ENCODE data around the gene SRP68. TPM values are rescaled to one million over a fixed set of nuclear protein-coding genes. Genes with fewer than 3 reads are reported as not detected.

Gene SRP68
- total RNA-seq, 4 donors from 2014 or later = 25.1 to 117 (median 65.0) TPM

DNA sequence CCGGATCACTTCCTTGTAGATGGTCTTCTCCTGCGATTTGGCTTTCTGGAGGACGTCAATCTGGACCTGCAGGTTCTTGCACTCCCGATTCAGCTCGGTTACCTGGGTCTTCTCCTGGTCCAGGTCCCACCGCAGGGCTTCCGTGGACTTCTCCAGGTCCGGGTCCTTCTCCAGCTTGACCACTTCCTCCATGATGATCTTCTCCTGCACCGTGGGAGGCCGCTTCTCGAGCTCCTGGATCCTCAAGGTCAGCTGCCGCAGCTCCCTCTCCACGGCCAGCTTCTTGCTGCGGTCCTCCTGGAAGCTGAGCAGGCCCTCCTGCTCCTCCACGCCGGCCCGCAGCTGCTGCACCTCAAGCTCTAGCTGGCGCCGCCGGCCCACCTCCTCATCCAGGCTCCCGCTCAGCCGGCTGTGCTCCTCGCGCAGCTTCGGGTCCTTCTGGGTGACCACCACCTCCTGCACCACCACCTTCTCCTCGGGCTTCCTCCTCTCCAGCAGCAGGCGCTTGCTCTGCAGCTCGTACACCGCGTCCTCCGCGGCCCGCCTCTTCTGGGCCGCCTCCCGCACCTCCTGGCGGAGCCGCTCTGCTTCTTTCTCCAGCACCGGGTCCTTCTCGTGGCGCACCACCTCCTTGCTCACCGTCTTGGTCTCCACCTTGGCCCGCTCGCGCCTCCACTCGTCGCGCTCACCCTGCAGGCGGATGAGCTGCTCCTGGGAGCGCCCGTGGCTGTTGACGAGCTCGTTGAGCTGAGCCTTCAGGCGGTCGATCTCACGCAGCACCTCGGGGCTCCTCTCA is 63.5 kb downstream of the SRP68 start:
- H3K4me3 ChIP-seq = no peak overlapping the region
- DNase-seq = no peak
- intact Hi-C loops (cut with DNase I; ENCODE audit: low total_unique reads) = no loop called here

DNA sequence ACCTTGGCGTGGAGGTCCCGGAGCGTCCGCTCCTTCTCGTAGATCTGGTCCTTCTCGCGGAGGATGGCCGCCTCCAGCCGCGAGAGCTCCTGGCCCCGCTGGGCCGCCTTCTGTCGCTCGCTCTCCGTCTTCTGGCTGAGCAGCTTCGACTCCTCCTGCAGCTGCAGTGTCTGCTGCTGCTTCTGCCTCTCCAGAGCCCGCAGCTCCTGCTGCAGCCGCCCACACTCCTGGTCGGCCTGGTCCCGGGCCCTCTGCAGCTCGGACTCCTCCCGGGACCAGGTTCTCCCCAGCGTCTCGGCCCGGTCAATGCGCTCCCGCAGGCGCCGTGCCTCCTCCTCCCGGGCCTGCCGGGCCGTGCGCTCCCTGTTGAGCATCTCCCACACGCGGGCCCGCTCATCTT is 64.1 kb downstream of the SRP68 start:
- Histone ChIP-seq H3K27me3 (no peaks in the 10 kb centered on the region), H3K4me1 (no peaks in the 10 kb centered on the region), H3K27ac (no peak overlapping the region), H3K9me3 (no peaks in the 10 kb centered on the region), H3K36me3 (no peaks in the 10 kb centered on the region), H3K4me3 (no peak overlapping the region)
- no peak for DNase-seq
- intact Hi-C loops (cut with DNase I; ENCODE audit: low total_unique reads) = no loop called here
- TF ChIP-seq, protein P1, sequence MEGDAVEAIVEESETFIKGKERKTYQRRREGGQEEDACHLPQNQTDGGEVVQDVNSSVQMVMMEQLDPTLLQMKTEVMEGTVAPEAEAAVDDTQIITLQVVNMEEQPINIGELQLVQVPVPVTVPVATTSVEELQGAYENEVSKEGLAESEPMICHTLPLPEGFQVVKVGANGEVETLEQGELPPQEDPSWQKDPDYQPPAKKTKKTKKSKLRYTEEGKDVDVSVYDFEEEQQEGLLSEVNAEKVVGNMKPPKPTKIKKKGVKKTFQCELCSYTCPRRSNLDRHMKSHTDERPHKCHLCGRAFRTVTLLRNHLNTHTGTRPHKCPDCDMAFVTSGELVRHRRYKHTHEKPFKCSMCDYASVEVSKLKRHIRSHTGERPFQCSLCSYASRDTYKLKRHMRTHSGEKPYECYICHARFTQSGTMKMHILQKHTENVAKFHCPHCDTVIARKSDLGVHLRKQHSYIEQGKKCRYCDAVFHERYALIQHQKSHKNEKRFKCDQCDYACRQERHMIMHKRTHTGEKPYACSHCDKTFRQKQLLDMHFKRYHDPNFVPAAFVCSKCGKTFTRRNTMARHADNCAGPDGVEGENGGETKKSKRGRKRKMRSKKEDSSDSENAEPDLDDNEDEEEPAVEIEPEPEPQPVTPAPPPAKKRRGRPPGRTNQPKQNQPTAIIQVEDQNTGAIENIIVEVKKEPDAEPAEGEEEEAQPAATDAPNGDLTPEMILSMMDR (IDR thresholded peaks at IDR 0.05) = no peak
- TF ChIP-seq POLR2A (IDR thresholded peaks at IDR 0.05) = no peak

More for the DNA sequence above, 63.5 kb downstream of the SRP68 start:
- H3K27me3 ChIP-seq = no peaks in the 10 kb centered on the region
- H3K36me3 ChIP-seq = no peaks in the 10 kb centered on the region
- no peaks in the 10 kb centered on the region for H3K4me1 ChIP-seq
- H3K9me3 ChIP-seq = no peaks in the 10 kb centered on the region
- H3K27ac ChIP-seq = no peak overlapping the region
- TF ChIP-seq, protein P1 (IDR thresholded peaks at IDR 0.05) = no peak
- no peak for TF ChIP-seq POLR2A (IDR thresholded peaks at IDR 0.05)

DNA sequence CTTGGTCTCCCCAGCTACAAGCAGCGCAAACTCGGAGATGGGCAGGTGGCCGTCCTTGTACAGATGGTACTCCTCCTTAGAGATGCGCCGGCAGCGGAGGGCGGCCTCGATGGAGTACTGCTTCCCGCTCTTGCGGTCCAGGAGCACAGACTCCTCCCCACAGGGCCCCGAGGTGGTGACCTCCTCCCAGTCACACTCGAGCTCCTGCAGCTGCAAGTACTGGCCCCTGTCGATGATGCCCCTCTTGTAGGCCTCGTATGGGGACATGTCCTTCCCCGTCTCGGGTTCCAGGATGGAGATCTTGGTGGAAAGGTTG is 64.5 kb downstream of the SRP68 start:
- Histone ChIP-seq H3K4me3 (no peak overlapping the region), H3K4me1 (no peaks in the 10 kb centered on the region), H3K36me3 (no peaks in the 10 kb centered on the region), H3K27ac (no peak overlapping the region), H3K27me3 (no peaks in the 10 kb centered on the region), H3K9me3 (no peaks in the 10 kb centered on the region)
- intact Hi-C loops (cut with DNase I; ENCODE audit: low total_unique reads) = no loop called here
- DNase-seq = no peak
- TF ChIP-seq POLR2A (IDR thresholded peaks at IDR 0.05) = no peak

DNA sequence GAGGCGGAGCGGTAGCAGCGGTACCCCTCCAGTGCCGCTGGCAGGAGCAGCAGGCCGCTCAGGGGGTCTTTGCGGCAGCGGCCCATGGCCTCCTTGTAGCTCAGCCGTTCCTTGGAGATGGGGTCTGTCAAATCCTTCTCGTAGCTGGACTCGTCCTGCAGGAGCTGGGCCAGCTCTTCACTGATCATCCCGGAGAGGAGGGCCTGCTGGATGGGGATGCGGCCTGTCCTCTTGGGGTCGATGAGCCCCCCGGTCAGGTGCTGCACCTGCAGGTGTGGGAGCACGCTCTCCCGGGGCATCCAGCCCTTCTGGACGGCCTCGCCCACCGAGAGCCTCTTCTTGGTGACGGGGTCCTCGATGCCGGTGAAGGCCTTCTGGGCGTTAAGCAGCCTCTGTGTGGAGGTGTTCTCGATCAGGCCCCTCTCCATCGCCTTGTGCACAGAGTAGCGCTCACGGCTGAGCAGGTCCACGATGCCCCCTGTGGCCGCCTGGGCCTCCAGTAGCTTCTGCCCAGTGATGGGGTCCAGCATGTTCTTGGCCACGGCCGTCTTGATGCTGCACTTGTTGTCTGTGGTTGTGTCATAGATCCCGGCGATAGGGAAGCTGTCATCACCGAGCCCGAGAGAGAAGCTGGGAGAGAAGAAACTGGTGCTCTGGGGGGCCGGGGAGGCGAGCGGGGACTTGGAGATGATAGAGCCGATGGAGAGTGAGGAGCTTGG is 65.0 kb downstream of the SRP68 start:
- intact Hi-C loops (cut with DNase I; ENCODE audit: low total_unique reads) = no loop called here
- Histone ChIP-seq H3K27me3 (no peaks in the 10 kb centered on the region), H3K4me3 (no peak overlapping the region), H3K27ac (no peak overlapping the region), H3K36me3 (no peaks in the 10 kb centered on the region), H3K4me1 (no peaks in the 10 kb centered on the region), H3K9me3 (no peaks in the 10 kb centered on the region)
- TF ChIP-seq, protein P1 (IDR thresholded peaks at IDR 0.05) = no peak
- no peak for TF ChIP-seq POLR2A (IDR thresholded peaks at IDR 0.05)
- no peak for DNase-seq

DNA sequence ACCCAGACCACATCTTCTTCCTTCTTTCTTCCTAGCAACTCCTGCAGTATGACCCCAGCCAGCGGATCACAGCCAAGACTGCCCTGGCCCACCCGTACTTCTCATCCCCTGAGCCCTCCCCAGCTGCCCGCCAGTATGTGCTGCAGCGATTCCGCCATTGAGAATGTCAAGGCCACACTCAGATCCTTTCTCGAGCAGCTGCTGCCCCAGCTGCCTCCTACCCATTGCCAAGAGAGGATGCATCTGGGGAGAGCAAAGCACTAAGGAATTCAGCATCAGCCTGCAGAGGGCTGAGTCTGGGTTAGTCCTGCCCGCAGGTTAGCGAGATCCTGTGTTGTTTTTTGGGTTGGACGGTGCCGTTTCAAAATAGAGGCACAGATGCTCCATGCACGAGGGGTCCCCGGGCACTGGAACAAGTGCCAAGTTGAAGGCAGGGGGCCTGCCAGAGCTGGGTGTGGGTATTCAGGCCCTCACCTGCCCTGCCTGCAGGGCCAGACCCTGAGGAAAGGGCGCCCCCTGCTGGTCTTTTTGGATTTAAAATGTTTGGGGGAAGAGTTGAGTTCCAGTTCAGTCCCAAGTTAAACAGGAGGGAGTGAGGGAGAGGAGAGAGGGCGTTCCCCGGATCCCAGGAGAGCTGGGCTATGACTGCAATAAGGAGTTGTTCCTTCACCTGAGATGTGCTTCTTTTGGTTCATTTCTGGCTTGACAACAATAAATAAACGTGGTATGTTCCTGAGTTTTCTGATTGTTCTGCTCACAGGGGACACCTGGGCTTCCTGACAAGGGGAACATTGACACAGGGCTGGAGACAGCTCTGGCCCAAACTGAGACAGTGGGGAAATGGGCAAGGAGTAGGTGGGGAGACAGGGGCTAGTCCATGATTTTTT is 66.8 kb downstream of the SRP68 start:
- intact Hi-C loops (cut with DNase I; ENCODE audit: low total_unique reads) = loop anchor here (2.0 kb wide), 1 partner anchor 99 kb away; no protein-coding TSS in a partner anchor
- no peaks in the 10 kb centered on the region for H3K9me3 ChIP-seq
- H3K36me3 ChIP-seq = no peaks in the 10 kb centered on the region
- no peaks in the 10 kb centered on the region for H3K4me1 ChIP-seq
- peak overlapping the region; percentile 52 to 55 for H3K27ac ChIP-seq
- no peak overlapping the region for H3K4me3 ChIP-seq
- no peaks in the 10 kb centered on the region for H3K27me3 ChIP-seq
- TF ChIP-seq, protein P1 (IDR thresholded peaks at IDR 0.05) = peak; percentile 67 to 76 (median 70)
- no peak for TF ChIP-seq POLR2A (IDR thresholded peaks at IDR 0.05)
- DNase-seq = peak; percentile 79 to 82
